ENCODE data around the gene SLC25A34. TPM values are rescaled to one million over a fixed set of nuclear protein-coding genes. Genes with fewer than 3 reads are reported as not detected.

Gene SLC25A34
- polyA plus RNA-seq, 3 donors = 2.3 to 4.2 (median 2.8) TPM

DNA sequence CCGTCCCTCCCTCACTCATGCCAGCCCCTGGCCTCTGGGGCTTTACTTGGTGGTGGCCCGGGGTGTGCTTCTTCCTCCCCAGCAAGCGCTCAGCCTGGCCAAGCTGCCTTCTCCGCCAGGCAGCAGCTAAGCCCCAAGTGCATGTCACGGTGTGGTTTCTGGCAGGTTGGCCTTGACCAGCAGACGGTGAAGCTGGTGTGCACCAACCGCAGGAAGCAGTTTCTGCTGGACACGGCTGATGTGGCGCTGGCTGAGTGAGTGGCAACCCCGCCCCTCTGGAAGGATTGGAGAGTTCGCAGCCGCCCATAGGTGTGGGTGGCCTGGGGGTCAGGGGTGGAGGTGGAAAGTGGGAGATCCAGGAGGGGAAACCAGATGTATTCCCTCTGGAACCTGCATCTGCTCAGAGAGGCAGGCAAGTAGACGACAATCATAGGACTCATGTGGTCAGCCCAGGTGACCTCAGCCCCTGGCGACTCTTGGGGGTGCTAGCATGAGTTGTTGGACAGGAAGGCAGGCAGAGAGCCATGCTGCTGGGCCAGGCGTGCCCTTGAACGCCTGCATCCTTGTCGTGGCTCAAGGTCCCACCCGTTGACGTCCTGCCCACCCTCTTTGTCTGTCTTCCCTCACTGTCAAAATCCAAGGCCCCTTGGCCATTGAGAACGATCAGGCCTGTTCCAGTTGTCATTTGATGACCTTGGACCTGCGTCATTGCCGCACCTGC, 7.0 kb upstream of the SLC25A34 start:
- H3K27ac ChIP-seq (ENCODE audit: low read depth, low read length) = no peak overlapping the region
- 53 to 91% (median 90%) methylated on average over 22 of the region's 22 CpGs for WGBS, 3 donors

DNA sequence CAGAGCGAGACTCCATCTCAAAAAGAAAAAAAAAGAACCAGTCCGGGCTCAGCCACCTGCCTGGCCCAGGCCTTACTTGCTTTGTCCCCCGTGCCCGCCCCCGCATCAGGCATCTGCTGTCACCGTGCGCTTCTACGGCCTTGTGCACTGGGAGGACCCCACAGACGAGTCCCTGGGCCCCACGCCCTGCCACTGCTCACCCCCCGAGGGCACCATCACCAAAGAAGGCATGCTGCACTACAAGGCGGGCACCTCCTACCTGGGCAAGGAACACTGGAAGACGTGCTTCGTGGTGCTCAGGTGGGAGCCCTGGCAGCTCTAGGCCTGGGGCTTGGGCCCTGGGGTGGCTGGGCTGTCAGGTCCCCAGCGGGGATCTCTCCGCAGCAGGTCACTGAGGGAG, 5.6 kb upstream of the SLC25A34 start:
- WGBS, 3 donors = 92 to 97% (median 94%) methylated on average over 16 of the region's 16 CpGs
- H3K27ac ChIP-seq (ENCODE audit: low read depth, low read length) = no peak overlapping the region

DNA sequence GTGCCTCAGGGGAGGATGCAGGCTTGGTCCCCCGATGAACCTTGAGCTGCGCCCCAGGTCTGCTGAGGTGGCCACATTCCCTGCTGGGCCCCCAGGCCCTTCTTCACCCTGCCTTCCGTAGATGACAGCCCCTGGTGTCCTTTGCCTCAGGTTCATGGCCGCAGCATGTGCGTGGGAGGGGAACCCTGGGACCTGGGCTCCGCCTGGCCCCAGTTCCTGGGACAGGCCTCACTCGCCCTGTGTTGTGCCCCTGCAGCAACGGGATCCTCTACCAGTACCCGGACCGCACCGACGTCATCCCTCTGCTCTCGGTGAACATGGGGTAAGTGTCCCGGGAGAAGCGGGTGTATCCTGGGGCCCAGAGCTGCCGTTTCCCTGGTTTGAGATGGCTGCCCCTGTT, 5.1 kb upstream of the SLC25A34 start:
- no peak overlapping the region for H3K27ac ChIP-seq (ENCODE audit: low read depth, low read length)
- 95 to 97% (median 95%) methylated on average over 16 of the region's 16 CpGs for WGBS, 3 donors

DNA sequence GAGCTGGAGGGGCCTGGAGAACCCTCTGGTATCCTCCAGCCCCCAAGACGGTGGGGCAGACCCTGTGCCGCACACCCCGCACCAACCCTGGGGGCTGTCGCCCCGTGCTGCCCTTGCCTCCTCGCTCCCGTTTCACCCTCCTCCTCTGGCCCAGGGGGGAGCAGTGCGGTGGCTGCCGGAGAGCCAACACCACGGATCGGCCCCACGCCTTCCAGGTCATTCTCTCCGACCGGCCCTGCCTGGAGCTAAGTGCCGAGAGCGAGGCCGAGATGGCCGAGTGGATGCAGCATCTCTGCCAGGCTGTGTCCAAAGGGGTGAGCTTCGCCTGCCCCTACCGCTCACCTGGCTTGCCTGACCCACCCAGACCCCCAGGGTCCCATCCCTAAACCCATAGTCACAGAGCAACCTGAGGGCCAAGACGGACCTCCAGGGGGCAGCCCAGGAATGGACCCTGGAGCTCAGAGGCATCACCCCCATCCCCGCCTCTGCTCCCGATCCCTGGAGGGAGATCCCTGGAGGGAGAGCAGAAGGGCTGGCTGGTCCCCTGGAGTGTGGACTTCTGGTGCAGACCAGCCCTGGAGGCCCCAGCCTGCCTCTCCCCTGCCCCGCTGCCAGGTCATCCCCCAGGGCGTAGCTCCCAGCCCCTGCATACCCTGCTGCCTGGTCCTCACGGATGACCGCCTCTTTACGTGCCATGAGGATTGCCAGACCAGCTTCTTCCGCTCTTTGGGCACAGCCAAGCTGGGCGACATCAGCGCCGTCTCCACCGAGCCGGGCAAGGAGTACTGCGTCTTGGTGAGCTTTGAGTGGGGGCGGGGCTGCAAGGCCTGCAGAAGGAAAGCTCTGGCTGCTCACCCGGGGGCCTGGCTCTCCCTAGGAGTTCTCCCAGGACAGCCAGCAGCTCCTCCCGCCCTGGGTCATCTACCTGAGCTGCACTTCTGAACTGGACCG, 4.0 kb upstream of the SLC25A34 start:
- WGBS, 3 donors = 94 to 95% (median 95%) methylated on average over 37 to 39 of the region's 39 CpGs
- H3K27ac ChIP-seq (ENCODE audit: low read depth, low read length) = no peak overlapping the region

DNA sequence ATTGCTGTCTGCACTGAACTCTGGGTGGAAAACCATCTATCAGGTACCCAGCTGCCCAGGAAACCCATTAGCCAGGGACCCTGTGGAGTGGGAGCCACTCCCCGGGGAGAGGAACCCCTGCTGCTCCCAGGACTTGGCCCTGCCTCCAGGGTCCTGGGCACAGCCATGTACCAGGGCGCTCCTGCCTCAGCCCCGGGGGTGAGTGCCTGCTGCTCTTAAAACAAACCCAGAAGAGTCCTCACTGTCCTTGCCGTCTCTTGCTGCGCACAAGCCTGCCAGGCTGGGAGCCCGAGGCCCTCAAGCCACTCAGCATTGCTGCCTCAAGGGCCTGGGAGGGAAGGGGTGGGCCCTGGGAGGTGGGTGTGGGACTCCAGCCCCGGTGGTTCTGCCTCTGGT, 3.4 kb upstream of the SLC25A34 start:
- H3K27ac ChIP-seq (ENCODE audit: low read depth, low read length) = no peak overlapping the region
- 87 to 88% (median 87%) methylated on average over 7 of the region's 7 CpGs for WGBS, 3 donors

DNA sequence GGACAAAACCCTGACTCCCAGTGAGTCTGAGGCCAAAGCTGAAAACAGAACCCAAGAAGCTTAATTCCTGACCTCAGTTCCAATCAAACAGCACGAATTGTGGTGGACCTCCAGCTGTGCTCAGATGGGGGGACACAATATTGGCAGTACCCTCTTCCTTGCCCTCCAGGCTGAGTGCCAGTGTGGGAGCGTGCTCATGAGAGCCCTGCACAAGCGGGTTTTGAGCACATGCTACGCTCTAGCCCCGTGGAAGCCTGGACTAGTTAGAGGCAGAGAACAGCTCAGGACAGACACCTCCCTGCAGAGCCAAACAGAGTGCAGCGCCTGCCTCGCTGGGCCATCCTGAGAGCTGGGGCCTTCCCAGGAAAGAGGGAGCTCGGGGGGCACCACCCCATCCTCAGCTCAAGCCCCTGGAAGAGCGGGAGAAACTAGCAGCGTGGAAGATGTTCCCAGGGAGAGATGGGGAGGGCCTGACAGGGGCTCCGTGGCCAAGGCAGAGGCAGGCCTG, 2.8 kb upstream of the SLC25A34 start:
- no peak overlapping the region for H3K27ac ChIP-seq (ENCODE audit: low read depth, low read length)
- 86 to 93% (median 92%) methylated on average over 9 to 11 of the region's 11 CpGs for WGBS, 3 donors

DNA sequence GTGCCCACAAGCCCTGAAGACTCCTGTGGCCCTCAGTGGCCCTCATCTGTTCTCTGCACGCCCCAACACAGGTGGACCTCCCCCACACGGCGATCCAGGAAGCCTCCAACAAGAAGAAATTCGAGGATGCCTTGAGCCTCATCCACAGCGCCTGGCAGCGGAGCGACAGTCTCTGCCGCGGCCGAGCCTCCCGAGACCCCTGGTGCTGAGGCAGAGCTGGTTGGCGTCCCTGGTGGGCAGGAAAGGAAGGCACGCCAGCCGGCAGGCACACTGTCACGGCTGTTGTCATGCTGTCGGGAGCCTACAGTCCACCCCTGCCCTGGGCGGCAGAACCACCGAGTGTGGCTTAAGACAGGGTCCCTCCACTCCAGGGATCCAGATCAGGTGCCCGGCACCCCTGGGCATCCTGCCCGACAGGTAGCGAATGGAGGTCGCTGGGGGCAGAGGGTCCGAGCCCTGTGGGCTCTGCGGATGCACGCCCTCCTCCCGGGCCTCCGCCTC, 2.3 kb upstream of the SLC25A34 start:
- 91 to 97% (median 92%) methylated on average over 20 to 27 of the region's 27 CpGs for WGBS, 3 donors
- no peak overlapping the region for H3K27ac ChIP-seq (ENCODE audit: low read depth, low read length)

DNA sequence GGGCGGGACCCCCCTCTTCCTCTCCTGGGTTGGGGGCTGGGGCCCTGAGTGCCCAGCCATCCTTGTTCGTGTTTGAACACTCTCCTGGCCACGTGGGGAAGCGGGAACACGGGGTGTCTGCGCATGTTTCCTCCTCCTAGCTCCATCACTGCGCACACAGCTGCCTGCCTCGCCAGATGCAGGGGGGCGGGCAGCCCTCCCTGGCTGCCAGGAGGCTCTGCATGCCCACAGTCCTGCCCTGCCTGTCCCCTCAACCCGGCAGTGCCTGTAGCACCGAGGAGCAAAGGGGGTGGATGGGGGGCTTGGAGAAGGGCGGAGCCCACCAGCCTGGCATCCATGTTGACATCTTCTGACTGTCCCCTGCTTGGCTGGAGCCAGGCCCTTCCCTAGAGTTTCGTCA, 1.8 kb upstream of the SLC25A34 start:
- 81 to 85% (median 81%) methylated on average over 13 of the region's 13 CpGs for WGBS, 3 donors
- H3K27ac ChIP-seq (ENCODE audit: low read depth, low read length) = no peak overlapping the region

DNA sequence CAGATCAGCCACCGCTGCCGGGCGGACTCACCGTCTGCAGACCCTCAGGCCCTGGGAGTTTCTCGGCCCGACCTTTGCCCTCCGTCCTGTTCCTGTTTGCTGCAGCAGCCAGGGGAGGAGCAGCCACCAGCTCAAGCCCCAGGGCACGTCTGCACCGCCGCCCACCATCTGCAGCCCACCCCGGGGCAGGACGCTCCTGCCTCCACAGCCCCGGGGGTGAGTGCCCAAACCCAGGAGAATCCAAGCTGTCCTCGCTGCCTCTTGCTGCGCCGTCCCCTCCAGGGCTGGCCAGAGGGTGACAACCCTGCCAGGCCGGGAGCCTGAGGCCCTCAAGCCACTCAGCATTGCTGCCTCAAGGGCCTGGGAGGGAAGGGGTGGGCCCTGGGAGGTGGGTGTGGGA, 1.2 kb upstream of the SLC25A34 start:
- 49 to 88% (median 84%) methylated on average over 17 of the region's 17 CpGs for WGBS, 3 donors
- no peak overlapping the region for H3K27ac ChIP-seq (ENCODE audit: low read depth, low read length)

DNA sequence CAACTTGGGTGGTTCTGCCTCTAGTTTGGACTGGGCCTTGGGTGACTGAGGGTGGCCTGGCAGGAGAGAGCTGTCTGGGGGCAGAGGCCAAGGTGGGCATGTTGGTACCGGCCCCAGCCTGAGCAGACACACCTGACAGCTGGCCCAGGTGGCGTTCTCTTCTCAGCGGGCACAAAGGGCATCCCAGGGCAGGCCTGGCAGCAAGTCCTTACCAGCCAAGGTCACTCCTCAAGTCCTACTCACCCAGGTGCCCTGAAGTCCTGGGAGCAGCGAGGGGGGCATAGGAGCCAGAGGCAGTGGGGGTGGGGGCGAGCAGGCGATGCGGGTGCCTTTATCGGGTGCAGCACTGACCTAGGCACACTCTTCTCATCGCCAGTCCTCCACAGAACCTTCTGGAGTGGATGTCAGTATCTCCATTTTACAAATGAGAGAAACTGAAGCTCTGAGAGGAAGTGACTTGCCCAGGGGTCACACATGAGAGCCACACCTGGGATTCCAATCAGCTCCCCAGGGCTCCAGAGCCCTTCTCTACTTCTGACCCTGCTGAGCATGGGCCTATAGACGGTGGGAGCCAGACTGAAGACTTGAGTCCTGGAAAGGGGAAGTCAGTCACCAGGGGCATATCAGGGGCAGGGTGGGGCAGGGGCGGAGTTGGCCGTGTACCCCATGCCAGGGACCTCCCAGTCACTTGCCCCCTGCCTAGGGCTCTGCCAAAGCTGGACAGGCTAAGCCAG, 587 bp upstream of the SLC25A34 start:
- no peak overlapping the region for H3K27ac ChIP-seq (ENCODE audit: low read depth, low read length)
- WGBS, 3 donors = 33 to 82% (median 75%) methylated on average over 12 of the region's 12 CpGs

DNA sequence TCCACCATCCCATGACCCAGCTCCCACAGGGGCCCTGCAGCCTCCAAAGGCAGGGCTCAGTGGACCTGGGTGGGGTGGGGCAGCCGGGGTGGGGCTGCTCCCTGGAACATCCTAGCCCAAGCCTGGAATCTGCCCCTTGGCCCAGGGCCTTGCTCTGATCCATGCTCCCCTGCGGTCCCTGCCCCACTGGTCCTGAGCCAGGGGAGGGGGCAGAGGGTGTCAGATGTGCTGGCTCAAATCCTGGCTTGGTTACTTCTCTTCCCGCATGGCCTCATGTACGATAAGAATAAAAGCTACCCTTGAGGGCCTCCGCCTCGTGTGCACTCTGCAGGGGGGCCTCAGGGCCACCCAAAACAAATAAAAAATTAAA, 819 bp downstream of the SLC25A34 start:
- H3K27ac ChIP-seq (ENCODE audit: low read depth, low read length) = no peak overlapping the region
- 10 to 66% (median 53%) methylated on average over 6 of the region's 6 CpGs for WGBS, 3 donors

DNA sequence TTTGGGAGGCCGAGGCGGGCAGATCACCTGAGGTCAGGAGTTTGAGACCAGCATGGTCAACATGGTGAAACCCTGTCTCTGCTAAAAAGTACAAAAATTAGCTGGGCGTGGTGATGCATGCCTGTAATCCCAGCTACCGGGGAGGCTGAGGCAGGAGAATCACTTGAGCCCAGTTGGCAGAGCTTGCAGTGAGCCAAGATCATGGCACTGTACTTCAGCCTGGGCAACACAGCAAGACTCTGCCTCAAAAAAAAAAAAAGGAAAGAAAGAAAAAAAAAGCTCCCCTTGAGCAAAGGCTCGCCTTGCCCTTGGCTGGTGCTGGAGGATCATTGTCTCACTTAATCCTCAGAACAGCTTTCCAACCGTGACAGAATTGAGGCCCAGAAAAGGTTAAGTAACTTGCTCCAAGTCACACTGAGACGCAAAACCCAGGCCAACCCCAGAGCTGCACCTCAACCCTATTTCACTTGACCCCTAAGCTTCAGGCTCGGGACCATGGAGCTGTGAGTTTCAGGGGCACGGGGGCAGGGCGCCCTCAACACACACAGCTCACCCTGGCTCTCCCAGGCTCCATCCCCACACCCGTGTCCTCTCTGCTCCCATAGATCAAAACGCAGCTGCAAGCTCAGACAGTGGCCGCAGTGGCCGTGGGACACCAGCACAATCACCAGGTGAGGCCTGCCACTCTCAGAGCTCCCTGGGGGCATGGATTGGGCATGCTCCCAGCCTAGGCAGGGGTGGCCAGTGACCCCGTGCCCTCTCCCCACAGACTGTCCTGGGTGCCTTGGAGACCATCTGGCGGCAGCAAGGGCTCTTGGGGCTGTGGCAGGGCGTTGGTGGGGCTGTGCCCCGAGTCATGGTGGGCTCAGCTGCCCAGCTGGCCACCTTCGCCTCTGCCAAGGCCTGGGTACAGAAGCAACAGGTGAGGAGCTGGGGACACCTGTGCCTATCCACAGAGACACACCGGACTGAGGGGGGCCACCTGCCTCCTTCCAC, 1.6 kb downstream of the SLC25A34 start:
- 53 to 90% (median 83%) methylated on average over 20 of the region's 20 CpGs for WGBS, 3 donors
- H3K27ac ChIP-seq (ENCODE audit: low read depth, low read length) = no peak overlapping the region

DNA sequence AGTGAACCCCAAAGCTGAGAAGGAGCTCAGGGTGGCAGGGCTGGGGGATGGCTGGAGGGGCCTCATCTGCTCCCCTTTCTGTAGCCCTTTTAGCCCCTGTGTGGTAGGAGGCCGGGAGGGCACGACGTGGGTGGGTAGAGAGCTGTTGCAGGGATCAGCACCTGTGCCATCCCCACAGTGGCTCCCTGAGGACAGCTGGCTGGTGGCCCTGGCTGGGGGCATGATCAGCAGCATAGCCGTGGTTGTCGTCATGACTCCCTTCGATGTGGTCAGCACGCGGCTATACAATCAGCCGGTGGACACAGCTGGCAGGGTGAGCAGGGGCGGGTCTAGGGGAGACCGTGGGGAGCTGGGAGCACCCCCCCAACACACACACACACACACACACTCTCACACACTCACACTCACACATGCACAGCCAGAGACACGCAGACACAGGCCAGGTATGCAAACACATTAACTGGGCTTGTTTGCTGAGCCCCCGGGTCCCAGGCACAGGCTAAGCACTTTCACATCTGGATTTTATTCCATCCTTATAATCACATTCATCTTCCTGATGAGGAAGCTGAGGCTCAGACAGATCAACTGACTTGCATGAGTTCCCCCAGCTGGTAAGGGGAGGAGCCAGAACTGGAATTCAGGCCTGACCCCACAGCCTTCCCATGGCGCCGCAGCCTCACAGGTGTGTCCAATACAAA, 2.5 kb downstream of the SLC25A34 start:
- no peak overlapping the region for H3K27ac ChIP-seq (ENCODE audit: low read depth, low read length)
- 48 to 88% (median 88%) methylated on average over 14 to 15 of the region's 15 CpGs for WGBS, 3 donors

DNA sequence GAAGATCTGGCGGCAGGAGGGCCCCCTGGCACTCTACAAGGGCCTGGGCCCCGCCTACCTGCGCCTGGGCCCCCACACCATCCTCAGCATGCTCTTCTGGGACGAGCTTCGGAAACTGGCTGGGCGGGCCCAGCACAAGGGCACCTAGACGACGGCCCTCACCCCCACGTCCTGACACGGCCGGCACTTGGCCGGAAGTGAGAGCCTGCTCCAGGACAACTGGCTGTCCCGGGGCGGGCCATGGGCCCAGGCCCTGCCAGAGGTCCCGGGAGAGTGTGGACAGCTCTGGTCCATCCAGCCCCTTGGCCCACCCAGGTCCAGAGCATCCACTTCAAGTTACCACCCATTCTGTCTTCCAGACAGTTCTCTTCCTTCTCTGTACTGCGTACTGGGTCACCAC, 3.2 kb downstream of the SLC25A34 start:
- no peak overlapping the region for H3K27ac ChIP-seq (ENCODE audit: low read depth, low read length)
- 82 to 89% (median 88%) methylated on average over 14 to 16 of the region's 16 CpGs for WGBS, 3 donors

DNA sequence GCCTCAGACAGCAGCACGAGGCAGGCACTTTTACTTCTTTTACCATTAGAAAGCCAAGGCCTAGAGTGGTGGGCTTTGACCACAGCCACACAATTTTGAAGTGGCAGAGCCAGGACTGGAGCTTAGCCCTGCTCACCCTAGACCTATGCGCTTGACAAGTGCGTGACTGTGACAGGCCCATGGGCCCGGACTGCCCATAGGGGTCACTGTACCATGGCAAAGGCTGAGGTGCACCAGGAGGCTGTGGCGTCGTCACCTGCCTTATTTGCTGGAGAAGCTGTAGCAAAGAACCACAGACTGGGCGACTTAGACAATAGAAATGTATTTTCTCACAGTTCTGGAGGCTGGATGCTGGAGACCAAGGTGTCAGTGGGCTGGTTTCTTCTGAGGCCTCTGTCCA, 3.7 kb downstream of the SLC25A34 start:
- 85 to 90% (median 88%) methylated on average over 7 of the region's 7 CpGs for WGBS, 3 donors

DNA sequence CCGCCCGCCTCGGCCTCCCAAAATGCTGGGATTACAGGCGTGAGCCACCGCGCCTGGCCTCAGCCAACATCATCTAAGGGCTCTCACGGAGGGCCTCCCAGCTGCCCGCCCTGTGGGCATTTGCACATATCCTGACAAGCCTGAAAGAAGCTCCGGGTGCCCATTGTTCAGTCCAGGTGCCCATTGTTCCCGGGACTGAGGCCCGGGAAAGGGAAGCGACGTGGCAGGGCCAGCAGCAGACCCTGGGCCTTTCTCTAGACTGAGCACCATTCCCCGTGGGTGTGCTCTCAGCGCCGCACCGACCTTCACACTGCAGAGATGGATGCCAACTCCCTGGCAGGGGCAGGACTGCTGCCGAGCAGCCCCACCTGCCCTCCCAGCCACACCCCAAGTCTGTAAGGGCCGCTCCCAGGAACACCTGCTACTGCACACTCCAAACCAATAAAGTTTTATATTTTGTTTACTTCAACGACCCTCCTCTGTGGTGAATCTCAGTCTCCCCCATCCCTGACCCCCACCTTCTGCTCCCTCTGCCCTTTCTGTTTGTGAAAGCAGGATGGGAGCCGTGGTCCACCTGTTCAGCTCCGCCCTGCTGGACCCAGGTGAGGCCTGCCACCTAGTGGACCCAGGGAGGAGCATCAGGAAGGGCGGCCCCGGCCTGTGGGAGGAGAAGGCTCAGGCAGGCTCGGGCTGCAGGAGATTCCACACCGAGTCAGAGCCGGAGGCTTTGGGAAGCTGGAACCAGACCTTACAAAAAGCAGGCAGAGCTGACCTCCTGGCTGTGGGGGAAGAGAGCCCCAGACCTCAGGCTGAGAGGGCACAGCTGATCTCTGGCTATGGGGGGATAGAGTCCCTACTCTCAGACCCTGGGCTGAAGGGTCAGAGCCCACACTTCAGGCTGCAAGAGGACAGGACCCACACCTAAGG, 5.1 kb downstream of the SLC25A34 start:
- H3K27ac ChIP-seq (ENCODE audit: low read depth, low read length) = no peak overlapping the region
- 46 to 59% (median 51%) methylated on average over 27 of the region's 27 CpGs for WGBS, 3 donors

More for the DNA sequence above, 3.7 kb downstream of the SLC25A34 start:
- no peak overlapping the region for H3K27ac ChIP-seq (ENCODE audit: low read depth, low read length)

Measured in adipose tissue (tissue), 3 donors.